KMS-11 (cell line): Measurements from ENCODE around the gene VPS18.

ENCODE experiments used
- H2AFZ ChIP-seq: fragments of 200-600 bp; sonication (generic); 2 replicates; pipeline ENCODE4 v1.6.1; 2016; ENCODE audit warnings: antibody characterized with exemption, mixed run types, low read depth
- H3K27ac ChIP-seq: fragments of 200-600 bp; sonication (generic); 2 replicates; pipeline ENCODE4 v1.6.1; 2016; ENCODE audit warnings: mild to moderate bottlenecking, mixed run types
- H3K27me3 ChIP-seq: fragments of 200-600 bp; sonication (generic); 2 replicates; pipeline ENCODE4 v1.6.1; 2017; ENCODE audit warnings: mild to moderate bottlenecking, low read depth, mixed run types, moderate library complexity; ENCODE audit not compliant: insufficient read depth
- H3K36me3 ChIP-seq: fragments of 200-600 bp; sonication (generic); 2 replicates; pipeline ENCODE4 v1.6.1; 2017; ENCODE audit warnings: mild to moderate bottlenecking, mixed run types; ENCODE audit not compliant: insufficient read depth
- H3K4me1 ChIP-seq: fragments of 200-600 bp; sonication (generic); 2 replicates; pipeline ENCODE4 v1.6.1; 2016; ENCODE audit warnings: mild to moderate bottlenecking, low read depth, mixed run types; ENCODE audit not compliant: poor library complexity, severe bottlenecking
- H3K4me2 ChIP-seq: fragments of 200-600 bp; sonication (generic); 2 replicates; pipeline ENCODE4 v1.7.0; 2016; ENCODE audit warnings: mild to moderate bottlenecking, mixed run types
- H3K4me3 ChIP-seq: fragments of 200-600 bp; sonication (generic); IDR thresholded peaks from 2 replicates; pipeline ENCODE4 v1.6.1; 2017; ENCODE audit warnings: low read depth, low read length, mixed read lengths; ENCODE audit not compliant: insufficient read depth
- H3K79me2 ChIP-seq: fragments of 200-600 bp; sonication (generic); 2 replicates; pipeline ENCODE4 v1.6.1; 2016; ENCODE audit warnings: low read depth, mixed run types; ENCODE audit not compliant: insufficient read depth
- H3K9ac ChIP-seq: fragments of 200-600 bp; sonication (generic); 2 replicates; pipeline ENCODE4 v1.6.1; 2016; ENCODE audit warnings: mild to moderate bottlenecking, mixed run types
- H4K20me1 ChIP-seq: fragments of 200-600 bp; sonication (generic); 2 replicates; pipeline ENCODE4 v1.6.1; 2016; ENCODE audit warnings: mild to moderate bottlenecking, mixed run types; ENCODE audit not compliant: insufficient read depth
- CTCF ChIP-seq: fragments of 200-600 bp; sonication (generic); conservative IDR thresholded peaks from 2 replicates; pipeline ENCODE4 v1.6.1; 2017; ENCODE audit warnings: low read depth, mild to moderate bottlenecking, antibody characterized with exemption, low read length, moderate library complexity, mixed read lengths

Gene VPS18

GRCh38 chr15:40852529-40852928 is 41.7 kb upstream of the VPS18 start:
- TF ChIP-seq CTCF, result no peak
- no peaks in the 10 kb centered on the region for H3K36me3 ChIP-seq
- no peaks in the 10 kb centered on the region for H3K79me2 ChIP-seq
- peaks cover 10% of the 10 kb centered on the region for H3K4me1 ChIP-seq
- H2AFZ ChIP-seq, result no peak overlapping the region
- H3K27ac ChIP-seq, result no peak overlapping the region
- no peak overlapping the region for H3K4me2 ChIP-seq
- no peak overlapping the region for H3K4me3 ChIP-seq
- no peaks in the 10 kb centered on the region for H4K20me1 ChIP-seq
- H3K27me3 ChIP-seq, result no peaks in the 10 kb centered on the region
- H3K9ac ChIP-seq, result no peak overlapping the region

GRCh38 chr15:40853241-40853890 is 40.9 kb upstream of the VPS18 start:
- Histone ChIP-seq H3K79me2 (no peaks in the 10 kb centered on the region), H3K36me3 (no peaks in the 10 kb centered on the region), H3K4me1 (peaks cover 13% of the 10 kb centered on the region), H3K4me2 (no peak overlapping the region), H3K27ac (no peak overlapping the region), H3K27me3 (no peaks in the 10 kb centered on the region), H3K4me3 (no peak overlapping the region), H4K20me1 (no peaks in the 10 kb centered on the region), H3K9ac (no peak overlapping the region), H2AFZ (no peak overlapping the region)
- TF ChIP-seq CTCF, result no peak

GRCh38 chr15:40854161-40854560 is 40.1 kb upstream of the VPS18 start:
- H3K36me3 ChIP-seq, result no peaks in the 10 kb centered on the region
- H3K27ac ChIP-seq, result no peak overlapping the region
- no peaks in the 10 kb centered on the region for H3K79me2 ChIP-seq
- H2AFZ ChIP-seq, result no peak overlapping the region
- H3K9ac ChIP-seq, result no peak overlapping the region
- TF ChIP-seq CTCF, result no peak
- H3K4me2 ChIP-seq, result no peak overlapping the region
- peaks cover 13% of the 10 kb centered on the region for H3K4me1 ChIP-seq
- no peaks in the 10 kb centered on the region for H4K20me1 ChIP-seq
- H3K4me3 ChIP-seq, result no peak overlapping the region
- H3K27me3 ChIP-seq, result no peaks in the 10 kb centered on the region

- no peak overlapping the region for H2AFZ ChIP-seq
Measured at GRCh38 chr15:40855706-40856234, 38.5 kb upstream of the VPS18 start.

More at GRCh38 chr15:40855706-40856234, 38.5 kb upstream of the VPS18 start:
- Histone ChIP-seq H3K36me3 (no peaks in the 10 kb centered on the region), H4K20me1 (no peaks in the 10 kb centered on the region), H3K4me3 (no peak overlapping the region), H3K27ac (no peak overlapping the region), H3K27me3 (no peaks in the 10 kb centered on the region), H3K9ac (no peak overlapping the region), H3K4me1 (peaks cover 13% of the 10 kb centered on the region), H3K4me2 (no peak overlapping the region), H3K79me2 (no peaks in the 10 kb centered on the region)
- no peak for TF ChIP-seq CTCF
